ENCODE data around the gene GYPC.
"Not testable (repeated sequence)": the region's sequence is repeated elsewhere in the genome, so short reads cannot be mapped to it uniquely, and the experiment has no call there.

The GYPC gene

GRCh38 chr2:126704434-126705160, 48.6 kb downstream of the GYPC start:
- H3K4me3 ChIP-seq (ENCODE audit: low read depth, low read length): no peak overlapping the region
- TF ChIP-seq CTCF (IDR thresholded peaks at IDR 0.05; ENCODE audit: low read depth, low read length): no peak

DNA sequence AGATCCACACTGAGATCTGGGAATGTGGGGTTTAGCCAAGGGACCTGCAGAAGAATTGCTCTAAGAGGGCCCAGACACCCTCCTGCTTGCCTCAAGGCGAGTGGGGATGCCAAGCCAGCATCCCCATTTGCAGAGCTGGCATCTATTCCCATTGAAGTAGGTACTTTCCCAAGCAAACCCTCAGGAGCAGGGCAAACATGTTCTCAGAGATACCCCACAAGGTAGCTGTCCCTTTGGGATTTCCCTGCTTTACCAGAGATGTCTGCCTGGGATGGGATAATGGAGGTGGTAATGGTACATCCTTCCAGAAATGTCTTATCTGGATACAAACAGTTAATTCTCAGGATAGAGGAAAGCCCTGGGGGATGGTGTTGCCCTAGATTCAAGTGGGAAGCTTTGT, 51.2 kb downstream of the GYPC start:
- TF ChIP-seq CTCF (IDR thresholded peaks at IDR 0.05; ENCODE audit: low read depth, low read length): no peak
- H3K4me3 ChIP-seq (ENCODE audit: low read depth, low read length): no peak overlapping the region

DNA sequence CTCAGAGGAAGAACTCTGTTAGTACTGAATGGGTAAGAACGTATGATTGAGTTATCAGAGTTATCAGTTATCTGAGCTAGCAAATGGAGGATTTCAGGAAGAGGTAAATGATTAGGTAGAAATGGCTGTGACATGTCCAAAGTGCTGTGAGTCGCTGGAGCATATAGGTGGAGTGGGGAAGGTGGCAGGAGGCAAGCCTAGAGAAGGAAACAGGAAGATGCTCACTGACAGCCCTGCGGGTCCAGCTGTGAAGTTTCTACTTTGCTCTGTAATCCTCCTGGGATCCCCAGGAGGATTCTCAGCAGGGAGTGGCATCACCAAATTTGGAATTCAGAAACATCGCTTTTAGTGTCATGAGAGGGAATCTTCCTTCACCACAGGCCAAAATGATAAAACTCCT, 52.0 kb downstream of the GYPC start:
- no peak overlapping the region for H3K4me3 ChIP-seq (ENCODE audit: low read depth, low read length)
- TF ChIP-seq CTCF (IDR thresholded peaks at IDR 0.05; ENCODE audit: low read depth, low read length): no peak

- no peak for TF ChIP-seq CTCF (IDR thresholded peaks at IDR 0.05; ENCODE audit: low read depth, low read length)
- H3K4me3 ChIP-seq (ENCODE audit: low read depth, low read length): no peak overlapping the region
These were observed 58.4 kb downstream of the GYPC start for GRCh38 chr2:126714191-126714965.

- no peak overlapping the region for H3K4me3 ChIP-seq (ENCODE audit: low read depth, low read length)
- TF ChIP-seq CTCF (IDR thresholded peaks at IDR 0.05; ENCODE audit: low read depth, low read length): no peak
These were observed 59.2 kb downstream of the GYPC start for GRCh38 chr2:126715111-126715510.

GRCh38 chr2:126715576-126716406, 59.8 kb downstream of the GYPC start:
- no peak for TF ChIP-seq CTCF (IDR thresholded peaks at IDR 0.05; ENCODE audit: low read depth, low read length)

DNA sequence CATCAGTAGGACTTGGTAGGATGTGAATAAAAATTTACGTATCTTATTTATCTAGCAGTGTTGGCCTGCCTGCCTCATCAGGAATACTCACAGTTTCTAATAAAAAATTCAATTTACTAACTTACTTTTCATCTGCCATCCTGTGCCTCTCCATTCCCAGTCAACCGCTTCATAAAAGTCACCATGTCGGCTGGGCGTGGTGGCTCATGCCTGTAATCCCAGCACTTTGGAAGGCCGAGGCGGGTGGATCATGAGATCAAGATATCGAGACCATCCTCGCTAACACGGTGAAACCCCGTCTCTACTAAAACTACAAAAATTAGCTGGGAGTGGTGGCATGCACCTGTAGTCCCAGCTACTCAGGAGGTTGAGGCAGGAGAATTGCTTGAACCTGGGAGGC, 61.3 kb downstream of the GYPC start:
- H3K4me3 ChIP-seq (ENCODE audit: low read depth, low read length): not testable (repeated sequence)

More at GRCh38 chr2:126715576-126716406, 59.8 kb downstream of the GYPC start:
- no peak overlapping the region for H3K4me3 ChIP-seq (ENCODE audit: low read depth, low read length)

Data from WI38 (cell line).